NCI-H2171 treated with DMSO at 0.1 percent for 48 hours (cell line): ENCODE results near the gene SLCO4C1.

ENCODE experiments used
- DNase-seq: peaks from one replicate; lab custom pipeline; 2025; lab: John Stamatoyannopoulos, UW

SLCO4C1 gene

GRCh38 chr5:102271759-102272158 is 24.3 kb downstream of the SLCO4C1 start:
- no peak for DNase-seq

- DNase-seq, result no peak
These were observed 26.0 kb downstream of the SLCO4C1 start for GRCh38 chr5:102270036-102270435.

- no peak for DNase-seq
These were observed 33.4 kb downstream of the SLCO4C1 start for GRCh38 chr5:102262688-102263087.

GRCh38 chr5:102249381-102249780 is 46.7 kb downstream of the SLCO4C1 start:
- DNase-seq, result peak; percentile 3

- no peak for DNase-seq
These were observed 52.9 kb downstream of the SLCO4C1 start for GRCh38 chr5:102243213-102243612.

GRCh38 chr5:102241809-102242421 is 54.2 kb downstream of the SLCO4C1 start:
- no peak for DNase-seq

- no peak for DNase-seq
These were observed 64.1 kb downstream of the SLCO4C1 start for GRCh38 chr5:102231693-102232619.

- no peak for DNase-seq
These were observed 66.4 kb downstream of the SLCO4C1 start for GRCh38 chr5:102229685-102230084.

- no peak for DNase-seq
These were observed 69.8 kb downstream of the SLCO4C1 start for GRCh38 chr5:102226321-102226720.

- peak; percentile 36 for DNase-seq
These were observed 72.3 kb downstream of the SLCO4C1 start for GRCh38 chr5:102223542-102224477.

- DNase-seq, result no peak
These were observed 73.3 kb downstream of the SLCO4C1 start for GRCh38 chr5:102222772-102223171.

- DNase-seq, result no peak
These were observed 74.1 kb downstream of the SLCO4C1 start for GRCh38 chr5:102221949-102222348.

GRCh38 chr5:102218159-102218558 is 77.9 kb downstream of the SLCO4C1 start:
- DNase-seq, result no peak

- no peak for DNase-seq
These were observed 79.4 kb downstream of the SLCO4C1 start for GRCh38 chr5:102216678-102217077.

GRCh38 chr5:102211165-102211564 is 84.9 kb downstream of the SLCO4C1 start:
- no peak for DNase-seq

- no peak for DNase-seq
These were observed 95.2 kb downstream of the SLCO4C1 start for GRCh38 chr5:102200861-102201260.

- no peak for DNase-seq
These were observed 99.6 kb downstream of the SLCO4C1 start for GRCh38 chr5:102196481-102196880.
